ENCODE measurements around the gene BRIX1. TPM values are rescaled to one million over a fixed set of nuclear protein-coding genes. Genes with fewer than 3 reads are reported as not detected.

The BRIX1 gene
- total and polyA plus RNA-seq, 9 of the 15 experiments (the other 6 are each of a cell fraction or from before 2014, with no cell fraction given) = 115 to 193 (median 159) TPM

DNA sequence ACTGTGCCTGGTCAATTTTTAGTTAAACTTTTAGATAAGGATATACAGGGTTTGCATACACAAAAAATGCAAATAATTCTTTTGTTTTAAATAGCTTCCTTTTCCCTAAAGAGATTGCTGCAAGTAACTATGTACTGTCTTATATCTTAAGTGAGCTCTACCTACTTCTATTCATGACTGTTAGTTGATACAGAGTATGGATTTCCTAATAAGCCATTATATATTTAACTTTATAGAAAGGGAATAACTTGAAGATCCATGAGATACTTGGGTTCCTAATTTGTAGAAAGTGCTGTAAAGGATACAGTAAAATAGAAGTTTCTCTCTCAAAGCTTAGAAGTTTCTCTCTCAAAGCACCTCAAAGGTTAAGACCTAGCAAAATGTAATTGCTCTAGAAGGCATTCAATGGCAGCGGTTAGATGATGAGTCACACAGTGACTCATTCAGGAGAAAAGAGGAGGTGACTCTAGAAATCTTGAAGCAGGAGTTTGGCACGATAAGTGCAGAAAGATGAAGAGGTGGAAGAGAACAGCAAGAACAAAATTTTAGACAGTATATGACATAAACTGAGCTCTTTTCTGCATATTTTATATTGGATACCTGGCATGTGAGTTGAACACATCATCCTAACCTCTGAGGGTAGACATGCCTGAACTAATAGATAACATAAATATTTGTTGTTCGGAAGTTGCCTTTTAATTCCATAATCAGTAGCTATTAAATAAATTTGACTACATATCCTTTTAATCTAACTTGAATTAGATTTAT lies 8.4 kb downstream of the BRIX1 start (continued):
- TF ChIP-seq ARID2 (IDR thresholded peaks at IDR 0.05) (no peak), PHTF2 (CRISPR knock-in tag; IDR thresholded peaks at IDR 0.05) (no peak), FIP1L1 (IDR thresholded peaks at IDR 0.05; ENCODE audit: low read depth, low read length, poor library complexity, severe bottlenecking) (no peak), USF2 (CRISPR knock-in tag; IDR thresholded peaks at IDR 0.05) (no peak), DDX20 (tag; IDR thresholded peaks at IDR 0.05; ENCODE audit: low read depth) (no peak), TBP (optimal IDR thresholded peaks at IDR 0.05; ENCODE audit: low read depth, low read length) (no peak), RAD51 (IDR thresholded peaks at IDR 0.05; ENCODE audit: borderline replicate concordance, low read depth) (no peak), ATF1 (CRISPR knock-in tag; IDR thresholded peaks at IDR 0.05) (no peak), ATF1 (tag; IDR thresholded peaks at IDR 0.05) (peak; percentile 74), ZNF766 (CRISPR knock-in tag; conservative IDR thresholded peaks at IDR 0.05) (peak; percentile 54; the same call in 1 of the 2 replicates), EP400 (IDR thresholded peaks at IDR 0.05) (peak; percentile 46), NFIC (IDR thresholded peaks at IDR 0.05) (peak; percentile 55), SMARCA4 (IDR thresholded peaks at IDR 0.05) (peak; percentile 100), TRIM24 (IDR thresholded peaks at IDR 0.05) (peak in 1 of 2 experiments; percentile 67; a peak in 3 of 4 replicates), TCFL5 (CRISPR knock-in tag; conservative IDR thresholded peaks at IDR 0.05) (no peak), MEF2A (IDR thresholded peaks at IDR 0.05; ENCODE audit: control insufficient read depth, low read depth, low read length) (peak; percentile 79), IRF2 (CRISPR knock-in tag; IDR thresholded peaks at IDR 0.05) (no peak), PCBP1 (IDR thresholded peaks at IDR 0.05; ENCODE audit: low read depth, low read length, poor library complexity, severe bottlenecking) (no peak), MCM3 (IDR thresholded peaks at IDR 0.05) (no peak)
- TF ChIP-seq, protein P1, sequence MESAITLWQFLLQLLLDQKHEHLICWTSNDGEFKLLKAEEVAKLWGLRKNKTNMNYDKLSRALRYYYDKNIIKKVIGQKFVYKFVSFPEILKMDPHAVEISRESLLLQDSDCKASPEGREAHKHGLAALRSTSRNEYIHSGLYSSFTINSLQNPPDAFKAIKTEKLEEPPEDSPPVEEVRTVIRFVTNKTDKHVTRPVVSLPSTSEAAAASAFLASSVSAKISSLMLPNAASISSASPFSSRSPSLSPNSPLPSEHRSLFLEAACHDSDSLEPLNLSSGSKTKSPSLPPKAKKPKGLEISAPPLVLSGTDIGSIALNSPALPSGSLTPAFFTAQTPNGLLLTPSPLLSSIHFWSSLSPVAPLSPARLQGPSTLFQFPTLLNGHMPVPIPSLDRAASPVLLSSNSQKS (CRISPR knock-in tag; IDR thresholded peaks at IDR 0.05) = no peak
- TF ChIP-seq, protein P2, sequence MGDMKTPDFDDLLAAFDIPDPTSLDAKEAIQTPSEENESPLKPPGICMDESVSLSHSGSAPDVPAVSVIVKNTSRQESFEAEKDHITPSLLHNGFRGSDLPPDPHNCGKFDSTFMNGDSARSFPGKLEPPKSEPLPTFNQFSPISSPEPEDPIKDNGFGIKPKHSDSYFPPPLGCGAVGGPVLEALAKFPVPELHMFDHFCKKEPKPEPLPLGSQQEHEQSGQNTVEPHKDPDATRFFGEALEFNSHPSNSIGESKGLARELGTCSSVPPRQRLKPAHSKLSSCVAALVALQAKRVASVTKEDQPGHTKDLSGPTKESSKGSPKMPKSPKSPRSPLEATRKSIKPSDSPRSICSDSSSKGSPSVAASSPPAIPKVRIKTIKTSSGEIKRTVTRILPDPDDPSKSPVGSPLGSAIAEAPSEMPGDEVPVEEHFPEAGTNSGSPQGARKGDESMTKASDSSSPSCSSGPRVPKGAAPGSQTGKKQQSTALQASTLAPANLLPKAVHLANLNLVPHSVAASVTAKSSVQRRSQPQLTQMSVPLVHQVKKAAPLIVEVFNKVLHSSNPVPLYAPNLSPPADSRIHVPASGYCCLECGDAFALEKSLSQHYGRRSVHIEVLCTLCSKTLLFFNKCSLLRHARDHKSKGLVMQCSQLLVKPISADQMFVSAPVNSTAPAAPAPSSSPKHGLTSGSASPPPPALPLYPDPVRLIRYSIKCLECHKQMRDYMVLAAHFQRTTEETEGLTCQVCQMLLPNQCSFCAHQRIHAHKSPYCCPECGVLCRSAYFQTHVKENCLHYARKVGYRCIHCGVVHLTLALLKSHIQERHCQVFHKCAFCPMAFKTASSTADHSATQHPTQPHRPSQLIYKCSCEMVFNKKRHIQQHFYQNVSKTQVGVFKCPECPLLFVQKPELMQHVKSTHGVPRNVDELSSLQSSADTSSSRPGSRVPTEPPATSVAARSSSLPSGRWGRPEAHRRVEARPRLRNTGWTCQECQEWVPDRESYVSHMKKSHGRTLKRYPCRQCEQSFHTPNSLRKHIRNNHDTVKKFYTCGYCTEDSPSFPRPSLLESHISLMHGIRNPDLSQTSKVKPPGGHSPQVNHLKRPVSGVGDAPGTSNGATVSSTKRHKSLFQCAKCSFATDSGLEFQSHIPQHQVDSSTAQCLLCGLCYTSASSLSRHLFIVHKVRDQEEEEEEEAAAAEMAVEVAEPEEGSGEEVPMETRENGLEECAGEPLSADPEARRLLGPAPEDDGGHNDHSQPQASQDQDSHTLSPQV (IDR thresholded peaks at IDR 0.05) = peak; percentile 68
- TF ChIP-seq, protein P3, sequence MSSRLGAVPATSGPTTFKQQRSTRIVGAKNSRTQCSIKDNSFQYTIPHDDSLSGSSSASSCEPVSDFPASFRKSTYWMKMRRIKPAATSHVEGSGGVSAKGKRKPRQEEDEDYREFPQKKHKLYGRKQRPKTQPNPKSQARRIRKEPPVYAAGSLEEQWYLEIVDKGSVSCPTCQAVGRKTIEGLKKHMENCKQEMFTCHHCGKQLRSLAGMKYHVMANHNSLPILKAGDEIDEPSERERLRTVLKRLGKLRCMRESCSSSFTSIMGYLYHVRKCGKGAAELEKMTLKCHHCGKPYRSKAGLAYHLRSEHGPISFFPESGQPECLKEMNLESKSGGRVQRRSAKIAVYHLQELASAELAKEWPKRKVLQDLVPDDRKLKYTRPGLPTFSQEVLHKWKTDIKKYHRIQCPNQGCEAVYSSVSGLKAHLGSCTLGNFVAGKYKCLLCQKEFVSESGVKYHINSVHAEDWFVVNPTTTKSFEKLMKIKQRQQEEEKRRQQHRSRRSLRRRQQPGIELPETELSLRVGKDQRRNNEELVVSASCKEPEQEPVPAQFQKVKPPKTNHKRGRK (tag; IDR thresholded peaks at IDR 0.05) = no peak

All from K562 (cell line).